HepG2 (cell line): ENCODE data around the gene SMTN. TPM values are rescaled to one million over a fixed set of nuclear protein-coding genes. Genes with fewer than 3 reads are reported as not detected.

Source experiments
- CHCHD3 ChIP-seq: sonication (generic); formaldehyde crosslinking; IDR thresholded peaks from 2 replicates; pipeline ENCODE4 v1.8.0; 2022; ENCODE audit warnings: mild to moderate bottlenecking, missing genetic modification reagents, moderate library complexity
- FOXA3 ChIP-seq: IDR thresholded peaks from 2 replicates; pipeline ENCODE4 v1.6.1; 2016; ENCODE audit warnings: missing genetic modification reagents, missing compliant biosample characterization
- KAT7 ChIP-seq: IDR thresholded peaks from 2 replicates; pipeline ENCODE4 v1.6.1; 2018; ENCODE audit warnings: borderline replicate concordance, missing compliant biosample characterization
- KDM3A ChIP-seq: IDR thresholded peaks from 2 replicates; pipeline ENCODE4 v1.6.1; 2018; ENCODE audit warnings: low read depth, missing compliant biosample characterization
- KLF6 ChIP-seq: IDR thresholded peaks from 2 replicates; pipeline ENCODE4 v1.8.0; 2016; ENCODE audit warnings: missing biosample characterization, missing genetic modification reagents
- NAIF1 ChIP-seq: sonication (generic); formaldehyde crosslinking; IDR thresholded peaks from 2 replicates; pipeline ENCODE4 v1.5.0; 2020; ENCODE audit warnings: mild to moderate bottlenecking, missing genetic modification reagents, borderline replicate concordance
- PCBP1 ChIP-seq: fragments of 200-400 bp; formaldehyde crosslinking; IDR thresholded peaks from 2 replicates; pipeline ENCODE4 v1.6.1; 2017; ENCODE audit warnings: mild to moderate bottlenecking, low read depth, low read length, borderline replicate concordance
- PTBP1 ChIP-seq: fragments of 200-400 bp; formaldehyde crosslinking; IDR thresholded peaks from 2 replicates; pipeline ENCODE4 v1.6.1; 2018; ENCODE audit warnings: low read length, low read depth; ENCODE audit not compliant: poor library complexity, severe bottlenecking
- SMAD3 ChIP-seq: sonication (generic); formaldehyde crosslinking; IDR thresholded peaks from 2 replicates; pipeline ENCODE4 v1.4.0; 2020; ENCODE audit warnings: missing genetic modification reagents
- TBX2 ChIP-seq: sonication (generic); formaldehyde crosslinking; IDR thresholded peaks from 2 replicates; pipeline ENCODE4 v1.5.0; 2020; ENCODE audit warnings: missing genetic modification reagents, mild to moderate bottlenecking, borderline replicate concordance
- XRCC5 ChIP-seq: fragments of 200-400 bp; formaldehyde crosslinking; optimal IDR thresholded peaks from 2 replicates; pipeline ENCODE3; 2017; ENCODE audit warnings: mild to moderate bottlenecking, low read length
- YY1 ChIP-seq: IDR thresholded peaks from 2 replicates; pipeline ENCODE4 v1.6.1; 2011; ENCODE audit warnings: low read length, low read depth, moderate library complexity, mild to moderate bottlenecking; ENCODE audit not compliant: insufficient read depth, insufficient replicate concordance
- ZMAT3 ChIP-seq: sonication (generic); formaldehyde crosslinking; conservative IDR thresholded peaks from 2 replicates; pipeline ENCODE4 v1.7.0; 2021; ENCODE audit warnings: missing genetic modification reagents
- ZNF225 ChIP-seq: sonication (generic); formaldehyde crosslinking; IDR thresholded peaks from 2 replicates; pipeline ENCODE4 v1.4.0; 2020; ENCODE audit warnings: mild to moderate bottlenecking, missing genetic modification reagents
- ZNF598 ChIP-seq: sonication (generic); formaldehyde crosslinking; IDR thresholded peaks from 2 replicates; pipeline ENCODE4 v1.5.1; 2020; ENCODE audit warnings: mild to moderate bottlenecking, missing genetic modification reagents, borderline replicate concordance
- ZNF768 ChIP-seq: sonication (generic); formaldehyde crosslinking; IDR thresholded peaks from 2 replicates; pipeline ENCODE4 v1.4.0; 2020; ENCODE audit warnings: missing genetic modification reagents
- polyA plus RNA-seq, 8 experiments: library from polyadenylated mRNA; depleted of rRNA in 3 of 8; stranded (reverse) in 7 of 8; unstranded in 1 of 8; fragments of >200 nt; fragmentation: Illumina TruSeq in 4 of 8; extraction: Trizol in 4 of 8; gene quantifications; 2 replicates each; pipeline versions ENCODE4 v1.2.1 to v1.2.3, GENCODE V29; 2011 to 2016; ENCODE audit warnings: low read depth in 4 of 8, missing spikeins in 1 of 8, mixed read lengths in 1 of 8; ENCODE audit not compliant: insufficient read depth in 1 of 8
- total RNA-seq, 5 experiments: library from RNA; depleted of rRNA; stranded (reverse); fragments of >200 nt; fragmentation: Illumina TruSeq; extraction: Trizol; gene quantifications; 2 replicates each; pipeline ENCODE4 v1.2.3, GENCODE V29; 2016; ENCODE audit warnings: low read depth in 1 of 5
- TF ChIP-seq, protein P1 (sequence below): IDR thresholded peaks from 2 replicates; pipeline ENCODE4 v1.6.1; 2016; ENCODE audit warnings: missing compliant biosample characterization, missing genetic modification reagents, borderline replicate concordance
- TF ChIP-seq, protein P2 (sequence below), 2 experiments: sonication (generic) in 1 of 2; formaldehyde crosslinking in 1 of 2; IDR thresholded peaks; 2 replicates each; pipeline versions ENCODE4 v1.4.0 to v1.6.1; 2016 to 2020; ENCODE audit warnings: borderline replicate concordance in 1 of 2, low read depth in 1 of 2, mild to moderate bottlenecking in 1 of 2, missing genetic modification reagents in 1 of 2
- TF ChIP-seq, protein P3 (sequence below), 2 experiments: sonication (generic) in 1 of 2; formaldehyde crosslinking in 1 of 2; IDR thresholded peaks; 2 replicates each; pipeline versions ENCODE4 v1.4.0 to v1.6.1; 2018 to 2020; ENCODE audit warnings: missing genetic modification reagents in 2 of 2, borderline replicate concordance in 1 of 2, low read depth in 1 of 2, mild to moderate bottlenecking in 1 of 2, missing biosample characterization in 1 of 2
- TF ChIP-seq, protein P4 (sequence below): sonication (generic); formaldehyde crosslinking; IDR thresholded peaks from 2 replicates; pipeline ENCODE4 v1.8.1; 2023; ENCODE audit warnings: mild to moderate bottlenecking, missing genetic modification reagents

Gene SMTN
- total and polyA plus RNA-seq, 2 of the 13 experiments (the other 11 are each of a cell fraction or from before 2014, with no cell fraction given): 14.7 to 26.1 TPM

DNA sequence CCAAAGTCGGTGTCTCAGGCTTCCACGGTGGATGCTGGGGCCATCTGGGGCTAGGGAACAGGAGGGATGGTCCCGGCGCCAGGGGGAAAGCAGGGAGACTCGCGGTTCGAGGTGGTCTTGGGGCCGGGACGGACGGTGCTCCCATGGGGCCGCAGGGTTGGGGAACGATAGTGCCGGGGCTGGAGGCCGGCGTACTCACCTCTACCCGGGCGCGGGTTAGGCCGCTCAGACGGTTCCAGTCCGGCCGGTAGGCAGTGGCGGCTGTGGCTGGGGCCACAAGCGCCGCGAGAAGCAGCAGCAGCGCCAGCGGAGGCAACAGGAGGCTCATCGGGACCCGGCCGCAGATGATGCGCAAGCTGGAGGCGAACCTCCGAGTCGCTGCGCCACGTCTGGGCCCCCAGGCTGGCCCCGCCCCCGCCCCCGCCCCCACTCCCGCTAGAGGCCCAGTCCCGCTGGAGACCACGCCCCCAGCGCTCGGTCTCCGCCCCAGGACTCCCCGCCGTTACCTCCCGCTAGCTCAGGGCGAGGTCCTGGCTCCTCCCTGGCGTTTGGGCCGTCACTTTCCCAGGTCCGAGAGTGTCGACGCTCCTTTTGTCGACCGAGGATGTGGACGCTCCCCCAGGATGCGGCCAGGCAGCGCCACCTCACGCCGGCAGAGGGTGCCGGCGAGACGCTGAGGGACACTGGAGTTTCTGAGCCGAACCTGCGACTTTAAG, 26.2 kb downstream of the SMTN start, which contains the start of gene SELENOM (continued):
- peak; percentile 17; the same call in 1 of the 2 replicates for TF ChIP-seq ZNF768
- TF ChIP-seq YY1: peak; percentile 31
- TF ChIP-seq XRCC5: peak; percentile 88
- no peak for TF ChIP-seq NAIF1
- TF ChIP-seq CHCHD3 (CRISPR knock-in tag): no peak
- TF ChIP-seq KLF6 (CRISPR knock-in tag): 0 out of 2 replicates have a peak, but pooled peaks have one; percentile 35
- 0 out of 2 replicates have a peak, but pooled peaks have one; percentile 54 for TF ChIP-seq ZNF225
- TF ChIP-seq, protein P1, sequence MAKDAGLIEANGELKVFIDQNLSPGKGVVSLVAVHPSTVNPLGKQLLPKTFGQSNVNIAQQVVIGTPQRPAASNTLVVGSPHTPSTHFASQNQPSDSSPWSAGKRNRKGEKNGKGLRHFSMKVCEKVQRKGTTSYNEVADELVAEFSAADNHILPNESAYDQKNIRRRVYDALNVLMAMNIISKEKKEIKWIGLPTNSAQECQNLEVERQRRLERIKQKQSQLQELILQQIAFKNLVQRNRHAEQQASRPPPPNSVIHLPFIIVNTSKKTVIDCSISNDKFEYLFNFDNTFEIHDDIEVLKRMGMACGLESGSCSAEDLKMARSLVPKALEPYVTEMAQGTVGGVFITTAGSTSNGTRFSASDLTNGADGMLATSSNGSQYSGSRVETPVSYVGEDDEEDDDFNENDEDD: peak; percentile 49; the same call in 1 of the 2 replicates
- no peak for TF ChIP-seq PTBP1
- 0 out of 2 replicates have a peak, but pooled peaks have one; percentile 62 for TF ChIP-seq KDM3A (CRISPR knock-in tag)
- TF ChIP-seq, protein P2, sequence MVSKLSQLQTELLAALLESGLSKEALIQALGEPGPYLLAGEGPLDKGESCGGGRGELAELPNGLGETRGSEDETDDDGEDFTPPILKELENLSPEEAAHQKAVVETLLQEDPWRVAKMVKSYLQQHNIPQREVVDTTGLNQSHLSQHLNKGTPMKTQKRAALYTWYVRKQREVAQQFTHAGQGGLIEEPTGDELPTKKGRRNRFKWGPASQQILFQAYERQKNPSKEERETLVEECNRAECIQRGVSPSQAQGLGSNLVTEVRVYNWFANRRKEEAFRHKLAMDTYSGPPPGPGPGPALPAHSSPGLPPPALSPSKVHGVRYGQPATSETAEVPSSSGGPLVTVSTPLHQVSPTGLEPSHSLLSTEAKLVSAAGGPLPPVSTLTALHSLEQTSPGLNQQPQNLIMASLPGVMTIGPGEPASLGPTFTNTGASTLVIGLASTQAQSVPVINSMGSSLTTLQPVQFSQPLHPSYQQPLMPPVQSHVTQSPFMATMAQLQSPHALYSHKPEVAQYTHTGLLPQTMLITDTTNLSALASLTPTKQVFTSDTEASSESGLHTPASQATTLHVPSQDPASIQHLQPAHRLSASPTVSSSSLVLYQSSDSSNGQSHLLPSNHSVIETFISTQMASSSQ (IDR thresholded peaks at IDR 0.05; ENCODE audit: low read depth): no peak
- TF ChIP-seq, protein P2 (CRISPR knock-in tag; IDR thresholded peaks at IDR 0.05; ENCODE audit: borderline replicate concordance): no peak
- 0 out of 2 replicates have a peak, but pooled peaks have one; percentile 17 for TF ChIP-seq TBX2 (CRISPR knock-in tag)
- 0 out of 2 replicates have a peak, but pooled peaks have one; percentile 29 for TF ChIP-seq SMAD3
- TF ChIP-seq, protein P3, sequence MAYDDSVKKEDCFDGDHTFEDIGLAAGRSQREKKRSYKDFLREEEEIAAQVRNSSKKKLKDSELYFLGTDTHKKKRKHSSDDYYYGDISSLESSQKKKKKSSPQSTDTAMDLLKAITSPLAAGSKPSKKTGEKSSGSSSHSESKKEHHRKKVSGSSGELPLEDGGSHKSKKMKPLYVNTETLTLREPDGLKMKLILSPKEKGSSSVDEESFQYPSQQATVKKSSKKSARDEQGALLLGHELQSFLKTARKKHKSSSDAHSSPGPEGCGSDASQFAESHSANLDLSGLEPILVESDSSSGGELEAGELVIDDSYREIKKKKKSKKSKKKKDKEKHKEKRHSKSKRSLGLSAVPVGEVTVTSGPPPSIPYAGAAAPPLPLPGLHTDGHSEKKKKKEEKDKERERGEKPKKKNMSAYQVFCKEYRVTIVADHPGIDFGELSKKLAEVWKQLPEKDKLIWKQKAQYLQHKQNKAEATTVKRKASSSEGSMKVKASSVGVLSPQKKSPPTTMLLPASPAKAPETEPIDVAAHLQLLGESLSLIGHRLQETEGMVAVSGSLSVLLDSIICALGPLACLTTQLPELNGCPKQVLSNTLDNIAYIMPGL (CRISPR knock-in tag; IDR thresholded peaks at IDR 0.05; ENCODE audit: borderline replicate concordance in 1 of 2, low read depth in 1 of 2): peak; percentile 52 to 58; a peak in 2 of 4 replicates
- no peak for TF ChIP-seq KAT7 (CRISPR knock-in tag)
- TF ChIP-seq, protein P4, sequence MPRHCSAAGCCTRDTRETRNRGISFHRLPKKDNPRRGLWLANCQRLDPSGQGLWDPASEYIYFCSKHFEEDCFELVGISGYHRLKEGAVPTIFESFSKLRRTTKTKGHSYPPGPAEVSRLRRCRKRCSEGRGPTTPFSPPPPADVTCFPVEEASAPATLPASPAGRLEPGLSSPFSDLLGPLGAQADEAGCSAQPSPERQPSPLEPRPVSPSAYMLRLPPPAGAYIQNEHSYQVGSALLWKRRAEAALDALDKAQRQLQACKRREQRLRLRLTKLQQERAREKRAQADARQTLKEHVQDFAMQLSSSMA (CRISPR knock-in tag): peak; percentile 47; the same call in 1 of the 2 replicates
- TF ChIP-seq ZNF598 (CRISPR knock-in tag): 0 out of 2 replicates have a peak, but pooled peaks have one; percentile 24
- peak; percentile 78; the same call in 1 of the 2 replicates for TF ChIP-seq ZMAT3 (CRISPR knock-in tag)
- peak; percentile 36; the same call in 1 of the 2 replicates for TF ChIP-seq FOXA3 (CRISPR knock-in tag)
- 0 out of 2 replicates have a peak, but pooled peaks have one; percentile 22 for TF ChIP-seq PCBP1
